GM21526 (cell line): ENCODE results near the gene F3.
A peak's percentile ranks its signal among the peaks of the same experiment; 100 is the strongest.

Experiments used
- ATAC-seq: cut with Tn5 transposase; IDR thresholded peaks from one replicate; pipeline ENCODE4 v1.9.1; 2021; ENCODE audit warnings: moderate library complexity; ENCODE audit not compliant: unreplicated experiment, low FRiP score

F3 gene

GRCh38 chr1:94528826-94529225 lies 12.7 kb downstream of the F3 start:
- ATAC-seq = no peak

GRCh38 chr1:94528299-94528698 lies 13.3 kb downstream of the F3 start:
- ATAC-seq = no peak

- ATAC-seq = no peak
Measured at GRCh38 chr1:94527447-94528031, 14.0 kb downstream of the F3 start.

GRCh38 chr1:94526152-94526980 lies 15.2 kb downstream of the F3 start:
- ATAC-seq = no peak

GRCh38 chr1:94524531-94524930 lies 17.0 kb downstream of the F3 start:
- ATAC-seq = no peak

GRCh38 chr1:94522304-94522703 lies 19.3 kb downstream of the F3 start:
- no peak for ATAC-seq

GRCh38 chr1:94519351-94519750 lies 22.2 kb downstream of the F3 start:
- no peak for ATAC-seq

- ATAC-seq = no peak
Measured at GRCh38 chr1:94515296-94515947, 26.1 kb downstream of the F3 start.

GRCh38 chr1:94514095-94514727 lies 27.3 kb downstream of the F3 start:
- no peak for ATAC-seq

- no peak for ATAC-seq
Measured at GRCh38 chr1:94512816-94513215, 28.7 kb downstream of the F3 start.

- ATAC-seq = no peak
Measured at GRCh38 chr1:94504601-94505000, 37.0 kb downstream of the F3 start.

GRCh38 chr1:94503153-94503552 lies 38.4 kb downstream of the F3 start:
- ATAC-seq = no peak

- no peak for ATAC-seq
Measured at GRCh38 chr1:94501935-94502334, 39.6 kb downstream of the F3 start.

GRCh38 chr1:94501426-94501825 lies 40.1 kb downstream of the F3 start:
- no peak for ATAC-seq

- no peak for ATAC-seq
Measured at GRCh38 chr1:94496076-94496755, 45.3 kb downstream of the F3 start.

- ATAC-seq = no peak
Measured at GRCh38 chr1:94490556-94490955, 51.0 kb downstream of the F3 start.

- ATAC-seq = no peak
Measured at GRCh38 chr1:94486990-94487389, 54.6 kb downstream of the F3 start.

- peak; percentile 87 for ATAC-seq
Measured at GRCh38 chr1:94481473-94481933, 60.1 kb downstream of the F3 start.

- no peak for ATAC-seq
Measured at GRCh38 chr1:94479682-94480081, 61.9 kb downstream of the F3 start.
